Activated CD4-positive, CD25-positive, alpha-beta regulatory T cell (primary cell): ENCODE measurements around the gene HYAL1.
"Not testable (repeated sequence)": the region's sequence is repeated elsewhere in the genome, so short reads cannot be mapped to it uniquely, and the experiment has no call there.

Experiments used
- DNase-seq, 4 experiments: peaks; one replicate each; lab custom pipeline; 2025; lab: John Stamatoyannopoulos, UW

HYAL1 gene

GRCh38 chr3:50294089-50294488 is 9.3 kb downstream of the HYAL1 start:
- no peak for DNase-seq

- no peak for DNase-seq
Observed at GRCh38 chr3:50293079-50293801, 10.1 kb downstream of the HYAL1 start.

- peak; percentile 84 to 93 (median 91) for DNase-seq
Observed at GRCh38 chr3:50292159-50293078, 11.0 kb downstream of the HYAL1 start, which contains the start of gene IFRD2. Gene IFRD2, minus strand, starts transcription at chr3:50292429. Its CDS starts 155 bp downstream, at chr3:50292274.

GRCh38 chr3:50290161-50290641 is 13.2 kb downstream of the HYAL1 start:
- DNase-seq: no peak

- DNase-seq: no peak
Observed at GRCh38 chr3:50289130-50289529, 14.2 kb downstream of the HYAL1 start.

GRCh38 chr3:50288387-50289007 is 14.9 kb downstream of the HYAL1 start:
- DNase-seq: no peak

GRCh38 chr3:50287262-50287661 is 16.1 kb downstream of the HYAL1 start:
- DNase-seq: no peak

GRCh38 chr3:50286322-50287227 is 16.8 kb downstream of the HYAL1 start:
- no peak for DNase-seq

GRCh38 chr3:50284121-50284520 is 19.3 kb downstream of the HYAL1 start:
- DNase-seq: not testable (repeated sequence)

GRCh38 chr3:50279255-50280016 is 23.9 kb downstream of the HYAL1 start:
- DNase-seq: no peak

- DNase-seq: no peak
Observed at GRCh38 chr3:50278880-50279224, 24.5 kb downstream of the HYAL1 start, which contains the start of gene LSMEM2. Gene LSMEM2, plus strand, starts transcription at chr3:50279087. Its CDS starts 27 bp downstream, at chr3:50279114.

- no peak for DNase-seq
Observed at GRCh38 chr3:50278123-50278879, 25.1 kb downstream of the HYAL1 start.

GRCh38 chr3:50276762-50277101 is 26.6 kb downstream of the HYAL1 start:
- no peak for DNase-seq

- DNase-seq: no peak
Observed at GRCh38 chr3:50275996-50276761, 27.2 kb downstream of the HYAL1 start.

GRCh38 chr3:50275141-50275995 is 28.0 kb downstream of the HYAL1 start:
- no peak for DNase-seq

GRCh38 chr3:50274371-50275104 is 28.8 kb downstream of the HYAL1 start:
- peak; percentile 41 to 57 (median 48) for DNase-seq

GRCh38 chr3:50273689-50274065 is 29.7 kb downstream of the HYAL1 start:
- no peak for DNase-seq
